Muscle of leg (tissue), 9 donors: ENCODE results near the gene PTGER4. TPM values are rescaled to one million over a fixed set of nuclear protein-coding genes. Genes with fewer than 3 reads are reported as not detected.

Source experiments
- polyA plus RNA-seq, 8 donors: library from polyadenylated mRNA; unstranded; fragments of 120-200 nt; gene quantifications; one replicate each; pipeline versions ENCODE4 v1.2.1 to v1.2.3, GENCODE V29; 2013; ENCODE audit warnings: inconsistent platforms in 1 of 8, low replicate concordance in 1 of 8; ENCODE audit not compliant: insufficient read length in 8 of 8, insufficient read depth in 1 of 8
- total RNA-seq: library from RNA; stranded (reverse); fragments of 120-200 nt; gene quantifications from one replicate; pipeline ENCODE4 v1.2.4, GENCODE V29; 2013

The PTGER4 gene
- total and polyA plus RNA-seq, 9 donors: 4.2 to 9.7 (median 7.6) TPM

Other genes with a start within 250 kb of the PTGER4 start
- 23.1 TPM for gene TTC33, start 76.0 kb downstream of the PTGER4 start, total RNA-seq
- 10 to 100 TPM; 13.4 to 21.9 (median 17.7) TPM for gene TTC33, start 76.0 kb downstream of the PTGER4 start, polyA plus RNA-seq
- gene PRKAA1, start 118.5 kb downstream of the PTGER4 start, total RNA-seq: 52.2 TPM
- 10 to 100 TPM; 21.0 to 39.5 (median 28.6) TPM for gene PRKAA1, start 118.5 kb downstream of the PTGER4 start, polyA plus RNA-seq
- gene RPL37, start 155.3 kb downstream of the PTGER4 start, total RNA-seq: 2,698 TPM
- 1,000 to 10,000 TPM; 2,591 to 3,655 (median 2,970) TPM for gene RPL37, start 155.3 kb downstream of the PTGER4 start, polyA plus RNA-seq
- 2.2 TPM for gene CARD6, start 161.5 kb downstream of the PTGER4 start, total RNA-seq
- 1 to 10 TPM in 7 of 8 donors, under 1 TPM in 1; 0.89 to 2.1 (median 1.6) TPM for gene CARD6, start 161.5 kb downstream of the PTGER4 start, polyA plus RNA-seq
- gene C7, start 229.6 kb downstream of the PTGER4 start, total RNA-seq: 2.3 TPM
- 10 to 100 TPM in 1 of 8 donors, 1 to 10 TPM in 5, under 1 TPM in 2; 0.80 to 15.7 (median 1.4) TPM for gene C7, start 229.6 kb downstream of the PTGER4 start, polyA plus RNA-seq